MCF 10A (cell line): Measurements from ENCODE around the gene TMC5. TPM values are rescaled to one million over a fixed set of nuclear protein-coding genes. Genes with fewer than 3 reads are reported as not detected.
A peak's percentile ranks its signal among the peaks of the same experiment; 100 is the strongest.

Experiments used
- BruUV-seq: library from RNA; stranded (reverse); fragments of 400-500 nt; replicated peaks from 2 replicates; lab custom pipeline; 2021; lab: Mats Ljungman, UMichigan
- CTCF ChIA-PET: fragments of 300-600 bp; sonication (Branson Sonifier 250); formaldehyde crosslinking; extraction: SDS; loops from one replicate; lab custom pipeline; 2021; ENCODE audit warnings: antibody characterized with exemption, inconsistent platforms; lab: Yijun Ruan, JAX
- POLR2A ChIA-PET: fragments of 300-600, 350-650 bp; sonication (Branson Sonifier 250); formaldehyde crosslinking; extraction: SDS; loops from one replicate; lab custom pipeline; 2020; ENCODE audit warnings: antibody characterized with exemption, inconsistent platforms; lab: Yijun Ruan, JAX
- DNase-seq: peaks from one replicate; pipeline ENCODE4 v3.0.0-alpha.2; 2018; ENCODE audit not compliant: unreplicated experiment
- H3K27ac Mint-ChIP-seq: one replicate; pipeline ENCODE4 v1.8.0; 2022; ENCODE audit warnings: mild to moderate bottlenecking, low read depth, mixed read lengths; ENCODE audit not compliant: unreplicated experiment
- H3K27me3 Mint-ChIP-seq: one replicate; pipeline ENCODE4 v1.8.0; 2022; ENCODE audit warnings: mixed read lengths; ENCODE audit not compliant: insufficient read depth, unreplicated experiment
- H3K36me3 Mint-ChIP-seq: one replicate; pipeline ENCODE4 v1.8.0; 2022; ENCODE audit warnings: mild to moderate bottlenecking, moderate library complexity, mixed read lengths; ENCODE audit not compliant: insufficient read depth, unreplicated experiment
- H3K4me1 Mint-ChIP-seq: one replicate; pipeline ENCODE4 v1.8.0; 2022; ENCODE audit warnings: mixed read lengths; ENCODE audit not compliant: insufficient read depth, unreplicated experiment
- H3K4me3 Mint-ChIP-seq: one replicate; pipeline ENCODE4 v1.8.0; 2022; ENCODE audit warnings: mild to moderate bottlenecking, moderate library complexity, mixed read lengths; ENCODE audit not compliant: unreplicated experiment
- H3K9me3 Mint-ChIP-seq: one replicate; pipeline ENCODE4 v1.8.0; 2022; ENCODE audit warnings: mixed read lengths; ENCODE audit not compliant: unreplicated experiment
- intact Hi-C: fragments of 100-400 bp; cut with micrococcal nuclease; formaldehyde crosslinking; loops from 2 replicates; pipeline ENCODE4 v1.14.1; 2022
- total RNA-seq: library from RNA; stranded (reverse); gene quantifications from 2 replicates; pipeline ENCODE4 v1.2.3, GENCODE V29; 2022
- TF ChIP-seq, protein P1 (sequence below): fragments of 200-600 bp; IDR thresholded peaks from one replicate; pipeline ENCODE4 v1.8.0; 2022; ENCODE audit warnings: antibody characterized with exemption, mild to moderate bottlenecking; ENCODE audit not compliant: unreplicated experiment

The TMC5 gene
- total RNA-seq, 1 experiment from 2014 or later: 0.16 TPM

DNA sequence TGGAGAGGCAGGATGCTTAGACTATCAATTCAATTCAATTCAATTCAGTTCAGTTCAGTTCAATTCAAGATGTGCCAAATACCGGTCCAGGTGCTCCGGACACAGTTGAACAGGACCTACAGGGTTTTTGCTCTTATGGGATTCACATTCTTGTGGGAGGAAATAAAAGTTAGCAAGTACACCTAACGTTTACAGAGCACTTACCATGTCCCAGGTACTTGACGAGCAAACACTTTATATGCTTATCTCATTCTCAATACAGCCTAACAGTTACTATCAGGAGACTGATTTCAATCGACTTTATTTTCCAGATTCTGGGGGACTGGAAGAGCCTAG lies 104.7 kb downstream of the TMC5 start:
- peak overlapping the region; percentile 85 for H3K27ac Mint-ChIP-seq
- ChIA-PET POLR2A (interaction anchor here (1.1 to 2.4 kb wide), 5 partner anchors 14 to 732 kb away, joined by 3 to 12 read pairs (median 3); partner anchors contain the start of genes RPS15A and VPS35L), CTCF (interaction anchor here (0.7 kb wide), 1 partner anchor 325 kb away, joined by 3 read pairs; no protein-coding TSS in a partner anchor)
- H3K36me3 Mint-ChIP-seq: peaks cover 13% of the 10 kb centered on the region
- BruUV-seq: no TSS peak
- peaks cover 37% of the 10 kb centered on the region for H3K4me1 Mint-ChIP-seq
- no peaks in the 10 kb centered on the region for H3K27me3 Mint-ChIP-seq
- DNase-seq: no peak
- intact Hi-C loops: no loop called here
- no peaks in the 10 kb centered on the region for H3K9me3 Mint-ChIP-seq
- H3K4me3 Mint-ChIP-seq: peak overlapping the region; percentile 87
- TF ChIP-seq, protein P1, sequence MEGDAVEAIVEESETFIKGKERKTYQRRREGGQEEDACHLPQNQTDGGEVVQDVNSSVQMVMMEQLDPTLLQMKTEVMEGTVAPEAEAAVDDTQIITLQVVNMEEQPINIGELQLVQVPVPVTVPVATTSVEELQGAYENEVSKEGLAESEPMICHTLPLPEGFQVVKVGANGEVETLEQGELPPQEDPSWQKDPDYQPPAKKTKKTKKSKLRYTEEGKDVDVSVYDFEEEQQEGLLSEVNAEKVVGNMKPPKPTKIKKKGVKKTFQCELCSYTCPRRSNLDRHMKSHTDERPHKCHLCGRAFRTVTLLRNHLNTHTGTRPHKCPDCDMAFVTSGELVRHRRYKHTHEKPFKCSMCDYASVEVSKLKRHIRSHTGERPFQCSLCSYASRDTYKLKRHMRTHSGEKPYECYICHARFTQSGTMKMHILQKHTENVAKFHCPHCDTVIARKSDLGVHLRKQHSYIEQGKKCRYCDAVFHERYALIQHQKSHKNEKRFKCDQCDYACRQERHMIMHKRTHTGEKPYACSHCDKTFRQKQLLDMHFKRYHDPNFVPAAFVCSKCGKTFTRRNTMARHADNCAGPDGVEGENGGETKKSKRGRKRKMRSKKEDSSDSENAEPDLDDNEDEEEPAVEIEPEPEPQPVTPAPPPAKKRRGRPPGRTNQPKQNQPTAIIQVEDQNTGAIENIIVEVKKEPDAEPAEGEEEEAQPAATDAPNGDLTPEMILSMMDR: no peak

DNA sequence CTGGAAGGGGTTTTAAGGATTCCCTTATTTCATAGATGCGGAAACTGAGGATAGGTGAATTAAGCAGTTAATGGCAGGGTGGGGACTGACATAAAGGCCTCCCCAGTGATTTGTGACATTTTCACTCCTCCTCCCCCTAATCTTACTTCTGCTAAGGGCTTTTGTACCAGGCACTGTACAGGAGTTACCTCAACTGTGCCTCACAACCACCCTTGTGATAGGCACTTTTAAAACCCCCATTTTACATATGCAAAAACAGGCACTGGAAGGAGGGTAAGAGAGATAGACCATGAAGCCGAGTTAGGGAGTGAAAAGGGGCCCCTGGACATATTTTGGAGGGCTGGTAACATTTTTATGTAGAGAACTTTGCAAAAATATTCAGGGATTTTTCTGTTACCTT lies 105.1 kb downstream of the TMC5 start:
- ChIA-PET POLR2A (interaction anchor here (1.1 to 2.4 kb wide), 5 partner anchors 14 to 732 kb away, joined by 3 to 12 read pairs (median 3); partner anchors contain the start of genes RPS15A and VPS35L), CTCF (no interaction called here)
- BruUV-seq: no TSS peak
- intact Hi-C loops: loop anchor here (1.0 kb wide), 1 partner anchor 33 kb away; the partner anchor contains the start of gene VPS35L
- Mint-ChIP-seq H3K27ac (no peak overlapping the region), H3K4me3 (no peak overlapping the region), H3K36me3 (peaks cover 11% of the 10 kb centered on the region), H3K27me3 (no peaks in the 10 kb centered on the region), H3K4me1 (peaks cover 34% of the 10 kb centered on the region), H3K9me3 (no peaks in the 10 kb centered on the region)
- TF ChIP-seq, protein P1: no peak
- no peak for DNase-seq

DNA sequence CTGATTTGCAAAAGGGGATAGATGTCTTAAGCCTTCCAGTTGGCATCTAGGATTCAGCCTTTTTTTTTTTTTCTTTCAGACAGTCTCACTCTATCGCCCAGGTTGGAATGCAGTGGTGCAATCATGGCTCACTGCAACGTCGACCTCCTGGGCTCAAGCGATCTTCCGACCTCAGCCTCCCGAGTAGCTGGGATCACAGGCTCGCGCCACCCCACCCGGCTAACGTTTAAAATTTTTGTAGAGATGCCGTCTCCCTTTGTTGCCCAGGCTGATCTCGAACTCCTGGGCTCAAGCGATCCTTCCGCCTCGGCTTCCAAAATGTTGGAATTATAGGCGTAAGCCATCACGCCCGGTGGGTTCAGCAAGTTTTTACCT lies 105.5 kb downstream of the TMC5 start:
- H3K4me1 Mint-ChIP-seq: peaks cover 34% of the 10 kb centered on the region
- CTCF ChIA-PET: interaction anchor here (2.5 kb wide), 2 partner anchors 20 to 32 kb away, joined by 12 to 24 read pairs; partner anchors contain the start of gene VPS35L
- intact Hi-C loops: loop anchor here (1.0 kb wide), 1 partner anchor 32 kb away; the partner anchor contains the start of gene VPS35L

More for the DNA sequence above, 105.5 kb downstream of the TMC5 start:
- POLR2A ChIA-PET: interaction anchor here (0.6 to 2.3 kb wide), 8 partner anchors 19 to 1213 kb away, joined by 3 to 32 read pairs (median 4); partner anchors contain the start of genes COQ7, IQCK, KNOP1 and SMG1
- Mint-ChIP-seq H3K9me3 (no peaks in the 10 kb centered on the region), H3K27ac (no peak overlapping the region), H3K4me3 (no peak overlapping the region), H3K27me3 (no peaks in the 10 kb centered on the region), H3K36me3 (peaks cover 12% of the 10 kb centered on the region)
- no TSS peak for BruUV-seq
- TF ChIP-seq, protein P1: no peak
- no peak for DNase-seq
